GM21737 (cell line): Measurements from ENCODE around the gene SPIC.

Experiments
- ATAC-seq: cut with Tn5 transposase; IDR thresholded peaks from one replicate; pipeline ENCODE4 v1.9.1; 2021; ENCODE audit warnings: mild to moderate bottlenecking, moderate library complexity; ENCODE audit not compliant: unreplicated experiment

SPIC gene

DNA sequence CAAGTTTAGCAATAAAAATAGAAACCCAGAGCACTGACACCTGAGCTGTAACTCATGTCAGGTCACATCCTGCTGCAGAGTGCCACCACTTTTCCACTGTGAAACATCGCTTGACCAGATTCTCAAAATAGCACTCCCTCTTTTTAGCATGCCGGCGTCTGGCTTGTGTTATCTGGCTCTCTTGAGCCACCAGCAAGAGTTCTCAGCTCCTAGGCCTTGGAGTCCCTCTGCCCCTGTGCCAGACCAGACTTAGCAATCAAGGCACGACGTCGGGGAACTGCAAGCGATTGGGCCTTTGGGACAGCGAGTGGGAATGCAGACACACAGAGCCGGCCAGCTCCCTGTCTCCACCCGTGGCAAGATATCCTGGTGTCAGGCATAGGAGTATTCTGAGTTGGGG lies 52.5 kb downstream of the SPIC start:
- no peak for ATAC-seq

DNA sequence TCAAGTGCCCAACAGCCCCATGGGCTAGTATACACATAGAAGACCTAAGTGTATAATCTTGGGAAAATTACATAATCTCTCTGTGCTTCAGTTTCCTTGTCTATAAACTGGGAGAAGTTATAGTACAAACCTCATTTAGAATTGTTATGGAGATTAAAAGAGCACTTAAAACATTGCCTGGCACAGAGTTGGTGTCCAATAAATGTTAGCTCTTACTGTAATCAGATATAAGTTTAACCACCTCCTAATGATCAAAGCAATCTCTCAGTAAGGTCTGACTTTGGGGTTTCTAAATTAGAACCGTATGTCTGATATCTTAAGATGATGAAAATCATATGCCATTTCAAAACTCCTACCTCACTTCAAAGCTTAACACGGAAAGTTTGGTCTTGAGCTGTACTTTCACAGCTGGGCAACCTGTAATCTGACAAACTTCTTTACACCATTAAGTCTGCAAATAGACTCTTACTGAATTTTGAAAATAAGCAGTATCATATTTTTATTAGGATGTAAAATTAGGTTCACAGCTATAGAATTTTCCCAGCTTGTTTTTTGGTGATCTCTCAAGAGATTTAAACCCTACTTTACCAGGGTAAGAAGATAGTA lies 61.0 kb downstream of the SPIC start:
- no peak for ATAC-seq
